SK-MEL-5 (cell line): ENCODE measurements around the gene DNAJC18. TPM values are rescaled to one million over a fixed set of nuclear protein-coding genes. Genes with fewer than 3 reads are reported as not detected.

ENCODE experiments used
- DNase-seq: peaks from one replicate; pipeline ENCODE4 v3.0.0-alpha.2; 2016; ENCODE audit warnings: low read depth, low spot score
- in situ Hi-C: cut with HindIII; loops from 2 replicates; pipeline ENCODE4 v1.10.0; 2016; ENCODE audit warnings: low sequenced_read_pairs, high pct_unique_total_duplicates, low pct_unique_long_range_greater_than_20kb
- total RNA-seq: library from RNA; depleted of rRNA; stranded (reverse); fragments of >200 nt; shearing (Covaris generic); gene quantifications from 2 replicates; pipeline ENCODE4 v1.2.3, GENCODE V29; 2014

Gene DNAJC18
- total RNA-seq, 1 experiment from 2014 or later: 9.0 TPM

GRCh38 chr5:139386050-139386438 is 53.3 kb downstream of the DNAJC18 start:
- in situ Hi-C loops: no loop called here
- no peak for DNase-seq

- peak; percentile 39 for DNase-seq
- in situ Hi-C loops: no loop called here
These were observed 54.0 kb downstream of the DNAJC18 start for GRCh38 chr5:139385061-139386049.

GRCh38 chr5:139384591-139385051 is 54.7 kb downstream of the DNAJC18 start:
- DNase-seq: no peak
- in situ Hi-C loops: no loop called here

GRCh38 chr5:139383993-139384590 is 55.2 kb downstream of the DNAJC18 start:
- DNase-seq: no peak
- in situ Hi-C loops: no loop called here

GRCh38 chr5:139383275-139383992 is 55.9 kb downstream of the DNAJC18 start, which contains the start of gene SLC23A1:
TSS of gene SLC23A1 (minus strand) at chr5:139383297. CDS start at chr5:139383253, 44 bp downstream.
- in situ Hi-C loops: no loop called here
- DNase-seq: no peak

- in situ Hi-C loops: no loop called here
These were observed 56.5 kb downstream of the DNAJC18 start for GRCh38 chr5:139382807-139383206.

GRCh38 chr5:139381837-139382761 is 57.2 kb downstream of the DNAJC18 start:
- in situ Hi-C loops: no loop called here
- DNase-seq: no peak

More at GRCh38 chr5:139382807-139383206, 56.5 kb downstream of the DNAJC18 start:
- DNase-seq: no peak

- DNase-seq: no peak
- in situ Hi-C loops: no loop called here
These were observed 59.5 kb downstream of the DNAJC18 start for GRCh38 chr5:139379626-139380449.

GRCh38 chr5:139378941-139379361 is 60.4 kb downstream of the DNAJC18 start:
- in situ Hi-C loops: no loop called here
- DNase-seq: no peak

- no peak for DNase-seq
- in situ Hi-C loops: no loop called here
These were observed 61.1 kb downstream of the DNAJC18 start for GRCh38 chr5:139378101-139378825.

GRCh38 chr5:139377226-139377625 is 62.1 kb downstream of the DNAJC18 start:
- no peak for DNase-seq
- in situ Hi-C loops: no loop called here

GRCh38 chr5:139376364-139376763 is 63.0 kb downstream of the DNAJC18 start:
- DNase-seq: no peak
- in situ Hi-C loops: no loop called here

GRCh38 chr5:139374909-139375308 is 64.4 kb downstream of the DNAJC18 start:
- in situ Hi-C loops: no loop called here
- no peak for DNase-seq

GRCh38 chr5:139371482-139372435 is 67.6 kb downstream of the DNAJC18 start:
- in situ Hi-C loops: no loop called here
- no peak for DNase-seq

GRCh38 chr5:139369181-139369580 is 70.1 kb downstream of the DNAJC18 start:
- DNase-seq: no peak

More at GRCh38 chr5:139369181-139369580, 70.1 kb downstream of the DNAJC18 start:
- in situ Hi-C loops: no loop called here
